GM12801 (cell line): Measurements from ENCODE around the gene CEACAM16.

Experiments
- TF ChIP-seq, protein P1 (sequence below): IDR thresholded peaks from one replicate; pipeline ENCODE4 v1.5.1; 2011; ENCODE audit warnings: control low read depth; ENCODE audit not compliant: insufficient read length; ENCODE audit errors: extremely low read depth

CEACAM16 gene

DNA sequence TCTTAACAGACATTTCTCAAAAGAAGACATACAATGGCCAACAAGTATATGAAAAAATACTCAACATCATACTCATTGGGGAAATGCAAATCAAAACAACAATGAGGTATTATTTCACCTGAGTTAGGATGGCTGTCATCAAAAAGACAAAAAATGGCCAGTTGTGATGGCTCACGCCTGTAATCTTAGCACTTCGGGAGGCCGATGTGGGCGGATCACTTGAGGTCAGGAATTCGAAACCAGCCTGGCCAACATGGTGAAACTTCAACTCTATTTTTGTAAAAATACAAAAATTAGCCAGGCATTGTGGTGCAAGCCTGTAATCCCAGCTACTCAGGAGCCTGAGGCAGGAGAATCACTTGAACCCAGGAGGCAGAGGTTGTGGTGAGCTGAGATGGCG lies 22.0 kb downstream of the CEACAM16 start:
- TF ChIP-seq, protein P1, sequence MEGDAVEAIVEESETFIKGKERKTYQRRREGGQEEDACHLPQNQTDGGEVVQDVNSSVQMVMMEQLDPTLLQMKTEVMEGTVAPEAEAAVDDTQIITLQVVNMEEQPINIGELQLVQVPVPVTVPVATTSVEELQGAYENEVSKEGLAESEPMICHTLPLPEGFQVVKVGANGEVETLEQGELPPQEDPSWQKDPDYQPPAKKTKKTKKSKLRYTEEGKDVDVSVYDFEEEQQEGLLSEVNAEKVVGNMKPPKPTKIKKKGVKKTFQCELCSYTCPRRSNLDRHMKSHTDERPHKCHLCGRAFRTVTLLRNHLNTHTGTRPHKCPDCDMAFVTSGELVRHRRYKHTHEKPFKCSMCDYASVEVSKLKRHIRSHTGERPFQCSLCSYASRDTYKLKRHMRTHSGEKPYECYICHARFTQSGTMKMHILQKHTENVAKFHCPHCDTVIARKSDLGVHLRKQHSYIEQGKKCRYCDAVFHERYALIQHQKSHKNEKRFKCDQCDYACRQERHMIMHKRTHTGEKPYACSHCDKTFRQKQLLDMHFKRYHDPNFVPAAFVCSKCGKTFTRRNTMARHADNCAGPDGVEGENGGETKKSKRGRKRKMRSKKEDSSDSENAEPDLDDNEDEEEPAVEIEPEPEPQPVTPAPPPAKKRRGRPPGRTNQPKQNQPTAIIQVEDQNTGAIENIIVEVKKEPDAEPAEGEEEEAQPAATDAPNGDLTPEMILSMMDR, result no peak

DNA sequence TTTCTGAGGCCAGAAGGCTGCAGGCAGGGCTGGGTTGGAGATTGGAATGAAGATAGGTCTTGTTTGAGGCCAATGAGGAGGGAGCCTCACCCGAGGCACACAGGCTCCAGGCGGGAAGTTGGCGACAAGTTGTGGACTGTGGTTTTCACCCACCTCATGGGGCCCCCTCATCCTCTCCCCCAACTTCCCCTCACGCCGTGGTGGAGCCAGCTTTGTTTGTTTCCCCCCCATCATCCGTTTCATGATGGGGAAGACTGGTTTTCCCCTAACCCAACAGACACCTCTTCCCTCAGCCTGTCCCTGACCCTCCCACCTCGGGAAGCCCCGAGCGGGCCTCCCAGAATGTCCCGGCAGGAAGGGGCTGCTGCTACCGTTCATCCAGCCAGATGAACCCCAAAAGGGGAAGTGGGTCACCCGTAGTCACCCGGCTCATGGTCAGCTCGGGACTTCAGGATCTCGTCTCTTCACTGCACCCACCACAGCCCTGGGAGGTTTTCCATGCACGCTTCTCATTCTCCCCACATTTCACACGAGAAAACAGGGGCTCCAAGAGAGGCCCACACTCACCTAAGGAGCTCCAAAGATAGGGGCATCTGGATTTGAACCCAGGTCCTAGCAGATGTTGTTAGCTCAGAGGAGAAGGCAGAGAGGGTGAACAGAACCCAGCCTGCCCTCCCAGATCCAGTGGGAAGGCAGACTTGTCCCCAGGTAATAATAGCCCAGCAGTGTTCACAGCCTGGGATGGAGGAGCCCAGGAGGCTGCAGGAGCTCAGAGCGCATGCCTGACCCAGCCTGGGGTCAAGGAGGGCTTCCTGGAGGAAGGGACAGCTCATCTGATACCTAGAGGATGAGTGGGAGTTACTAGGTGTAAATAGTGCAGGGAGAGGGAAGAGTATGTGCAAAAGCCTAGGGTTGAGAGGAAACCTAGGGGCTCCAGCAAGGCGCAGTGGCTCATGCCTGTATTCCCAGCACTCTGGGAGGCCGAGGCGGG lies 23.5 kb downstream of the CEACAM16 start:
- TF ChIP-seq, protein P1, result no peak

DNA sequence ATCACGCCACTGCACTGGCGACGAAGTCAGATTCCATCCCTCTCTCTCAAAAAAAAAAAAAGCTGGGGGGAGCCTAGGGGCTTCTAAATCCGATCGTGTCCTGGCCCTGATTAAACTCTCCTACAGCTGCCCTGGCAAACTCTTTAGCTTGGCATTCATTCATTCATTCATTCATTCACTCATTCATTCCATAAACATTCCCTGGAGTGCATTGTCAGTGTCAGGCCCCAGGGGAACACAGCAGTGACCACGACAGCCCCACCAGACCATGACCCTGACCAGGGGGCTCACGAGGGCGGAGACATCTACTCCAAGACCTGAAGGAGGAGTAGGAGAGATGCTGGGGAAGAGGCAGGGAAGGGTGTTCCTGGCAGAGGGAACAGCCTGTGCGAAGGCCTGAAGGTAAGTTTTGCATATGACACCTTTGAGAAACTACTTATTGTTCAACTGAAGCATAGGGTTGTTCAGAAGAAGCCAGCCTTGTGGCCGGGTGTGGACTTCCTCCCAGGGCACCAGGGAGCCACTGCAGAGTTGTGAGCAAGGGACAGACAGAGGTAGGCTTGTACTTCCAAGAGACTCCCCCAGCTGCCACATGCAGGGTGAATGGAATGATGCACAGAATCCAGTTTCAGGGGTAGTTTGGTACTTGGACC lies 24.5 kb downstream of the CEACAM16 start:
- TF ChIP-seq, protein P1, result no peak

DNA sequence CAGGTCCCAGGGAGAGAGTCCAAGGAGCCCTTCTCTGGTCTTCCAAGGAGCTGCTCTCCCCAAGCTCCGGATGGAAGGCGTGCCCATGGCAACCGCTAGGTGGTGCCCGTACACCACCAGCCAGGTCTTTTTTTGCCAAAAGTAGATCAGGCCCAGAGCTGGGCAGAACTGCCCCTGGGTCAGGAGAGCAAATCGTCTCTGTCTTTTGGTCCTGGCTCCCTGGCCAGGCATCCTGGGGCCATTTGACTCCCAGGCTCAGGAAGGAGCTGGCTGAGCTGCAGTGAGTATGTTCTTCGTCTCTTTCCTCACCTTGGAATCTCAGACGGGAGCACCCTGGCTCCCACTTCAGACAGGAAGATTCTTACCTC lies 25.0 kb downstream of the CEACAM16 start:
- TF ChIP-seq, protein P1, result peak; percentile 34

DNA sequence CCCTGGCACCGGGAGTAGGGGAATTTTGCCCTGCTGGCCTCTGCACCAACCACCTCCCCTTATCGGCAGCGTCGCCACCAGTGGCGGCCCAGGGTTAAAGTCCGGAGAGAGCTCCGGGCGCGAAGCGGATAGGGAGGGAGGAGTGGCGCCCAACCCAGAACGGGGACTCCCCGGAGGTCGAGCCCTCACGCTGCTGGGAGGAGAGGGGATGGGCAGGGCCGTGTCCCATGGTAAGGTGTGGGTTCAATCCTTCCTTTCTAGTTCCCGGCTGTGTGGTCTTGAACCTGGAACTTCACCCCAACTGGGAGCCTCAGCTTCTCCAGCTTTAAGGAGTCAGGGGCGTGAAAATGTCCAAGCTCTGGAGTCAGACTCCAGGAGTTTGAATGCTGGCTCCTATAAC lies 26.3 kb downstream of the CEACAM16 start:
- TF ChIP-seq, protein P1, result no peak

DNA sequence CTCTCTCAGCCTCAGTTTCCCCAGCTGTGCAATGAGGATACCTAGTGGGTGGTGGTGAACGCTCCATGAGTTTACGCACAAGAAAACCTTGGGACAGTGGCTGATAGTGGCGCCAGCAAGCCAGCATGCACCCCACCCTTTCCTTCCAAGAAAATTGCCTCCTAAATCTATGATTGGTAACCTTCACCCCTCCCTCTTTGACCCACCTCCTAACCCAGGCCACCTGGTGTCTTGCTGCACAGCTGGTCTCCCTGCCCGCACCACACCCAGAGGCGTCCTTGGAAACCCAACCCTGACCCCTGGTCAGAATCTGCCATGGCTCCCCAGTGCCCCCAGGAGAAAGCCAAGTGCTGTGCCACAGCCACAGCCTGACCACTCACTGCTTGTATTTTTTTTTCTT lies 26.7 kb downstream of the CEACAM16 start:
- TF ChIP-seq, protein P1, result no peak

DNA sequence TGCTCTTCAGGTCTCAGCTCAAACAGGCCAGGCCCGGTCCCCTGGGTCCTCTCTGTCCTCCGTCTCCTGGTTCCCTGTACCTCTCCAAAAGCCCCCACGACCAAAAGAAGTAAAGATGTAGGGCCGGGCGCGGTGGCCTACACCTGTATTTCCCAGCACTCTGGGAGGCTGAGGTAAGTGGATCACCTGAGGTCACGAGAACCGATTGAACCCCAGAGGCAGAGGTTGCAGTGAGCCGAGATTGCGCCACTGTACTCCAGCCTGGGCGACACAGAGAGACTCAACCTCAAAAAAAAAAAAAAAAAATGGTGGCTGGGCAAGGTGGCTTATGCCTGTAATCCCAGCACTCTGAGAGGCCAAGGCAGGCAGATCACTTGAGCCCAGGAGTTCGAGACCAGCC lies 27.5 kb downstream of the CEACAM16 start:
- TF ChIP-seq, protein P1, result no peak
